Adipose tissue (tissue), 3 donors: ENCODE measurements around the gene CTAG1B. TPM values are rescaled to one million over a fixed set of nuclear protein-coding genes. Genes with fewer than 3 reads are reported as not detected.
"Not testable (repeated sequence)": the region's sequence is repeated elsewhere in the genome, so short reads cannot be mapped to it uniquely, and the experiment has no call there.

Experiments used
- H3K27ac ChIP-seq: one replicate; pipeline ENCODE4 v1.5.1; 2013; ENCODE audit warnings: low read depth, low read length
- WGBS, 3 donors: extraction: QIAGEN DNeasy Blood & Tissue Kit; methylation state at CpG; one replicate each; pipeline ENCODE4 v1.1.7; 2013; 5-methylcytosine and 5-hydroxymethylcytosine counted together
- polyA plus RNA-seq, 3 donors: library from polyadenylated mRNA; stranded (reverse); fragments of 200-250 nt; gene quantifications; one replicate each; pipeline ENCODE4 v1.2.3, GENCODE V29; 2013
- donor health status: healthy with polysubstance abuse.
- donor health status: Bipolar disorder and iron deficiency.
- donor health status: healthy.

The CTAG1B gene
- polyA plus RNA-seq, 3 donors, result 0.59 TPM; not detected in 2

- H3K27ac ChIP-seq, result no peak overlapping the region
- 5 to 19% (median 10%) methylated on average over 3 of the region's 3 CpGs for WGBS, 3 donors
Observed at GRCh38 chrX:154596290-154596929, 22.7 kb downstream of the CTAG1B start.

GRCh38 chrX:154595559-154596249 lies 23.4 kb downstream of the CTAG1B start:
- 48 to 53% (median 52%) methylated on average over 2 of the region's 2 CpGs for WGBS, 3 donors
- no peak overlapping the region for H3K27ac ChIP-seq

GRCh38 chrX:154594491-154594890 lies 24.6 kb downstream of the CTAG1B start:
- no peak overlapping the region for H3K27ac ChIP-seq
- 68 to 92% (median 71%) methylated on average over 4 of the region's 4 CpGs for WGBS, 3 donors

DNA sequence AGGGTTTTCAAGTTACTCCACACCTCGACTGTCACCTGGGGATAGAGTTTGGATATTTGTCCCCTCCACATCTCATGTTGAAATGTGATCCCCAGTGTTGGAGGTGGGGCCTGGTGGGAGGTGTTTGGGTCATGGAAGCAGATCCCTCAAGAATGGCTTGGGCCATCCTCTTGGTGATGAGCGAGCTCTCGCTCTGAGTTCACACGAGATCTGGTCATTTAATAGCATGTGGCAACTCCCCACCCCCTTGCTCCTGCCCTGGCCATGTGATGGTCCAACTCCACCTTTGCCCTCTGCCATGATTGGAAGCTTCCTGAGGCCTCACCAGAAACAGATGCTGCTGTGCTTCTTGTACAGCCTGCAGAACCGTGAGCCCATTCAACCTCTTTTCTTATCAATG lies 25.9 kb downstream of the CTAG1B start:
- 71 to 91% (median 81%) methylated on average over 4 to 5 of the region's 5 CpGs for WGBS, 3 donors
- no peak overlapping the region for H3K27ac ChIP-seq

GRCh38 chrX:154592505-154592904 lies 26.6 kb downstream of the CTAG1B start:
- H3K27ac ChIP-seq, result no peak overlapping the region
- WGBS, 3 donors, result 81 to 91% (median 89%) methylated on average over 5 of the region's 5 CpGs

DNA sequence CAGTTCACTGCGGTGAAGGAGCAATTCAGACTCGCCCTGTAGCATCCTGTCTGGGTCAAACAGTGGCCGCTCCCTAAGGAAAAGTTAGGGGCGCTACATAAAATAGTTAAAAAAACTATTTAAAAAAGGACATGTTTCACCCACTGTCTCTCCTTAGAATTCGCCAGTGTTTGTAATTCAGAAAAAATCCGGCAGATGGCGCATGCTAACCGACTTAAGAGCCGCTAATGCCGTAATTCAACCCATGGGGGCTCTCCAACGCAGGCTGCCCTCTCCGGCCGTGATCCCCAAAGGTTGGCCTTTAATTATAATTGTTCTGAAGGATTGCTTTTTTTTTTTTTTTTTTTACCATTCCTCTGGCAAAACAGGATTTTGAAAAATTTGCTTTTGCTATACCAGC lies 28.7 kb downstream of the CTAG1B start:
- WGBS, 3 donors, result 31% methylated on average over 3 of the region's 13 CpGs; no CpG with 5 or more reads in 2 of the 3 donors
- not testable (repeated sequence) for H3K27ac ChIP-seq

GRCh38 chrX:154584585-154585183 lies 34.4 kb downstream of the CTAG1B start, which contains the start of gene CTAG1A:
Gene CTAG1A (plus strand): TSS chrX:154585133. CDS start chrX:154585207, 74 bp downstream.
- H3K27ac ChIP-seq, result not testable (repeated sequence)
- no CpG with 5 or more reads among the region's 39 CpGs for WGBS, 3 donors

- WGBS, 3 donors, result no CpG with 5 or more reads among the region's 8 CpGs
- not testable (repeated sequence) for H3K27ac ChIP-seq
Observed at GRCh38 chrX:154582994-154583393, 36.1 kb downstream of the CTAG1B start.

- H3K27ac ChIP-seq, result not testable (repeated sequence)
- WGBS, 3 donors, result no CpG with 5 or more reads among the region's 5 CpGs
Observed at GRCh38 chrX:154575076-154575475, 44.0 kb downstream of the CTAG1B start.

GRCh38 chrX:154573061-154573460 lies 46.0 kb downstream of the CTAG1B start:
- WGBS, 3 donors, result no CpG with 5 or more reads among the region's 10 CpGs
- H3K27ac ChIP-seq, result not testable (repeated sequence)

GRCh38 chrX:154570361-154570760 lies 48.7 kb downstream of the CTAG1B start:
- no CpG with 5 or more reads among the region's 11 CpGs for WGBS, 3 donors
- not testable (repeated sequence) for H3K27ac ChIP-seq

Other genes starting within 250 kb of the CTAG1B start
- 100 to 1,000 TPM; 118 to 552 (median 446) TPM for gene FLNA, start 244.6 kb downstream of the CTAG1B start, polyA plus RNA-seq
- 100 to 1,000 TPM in 1 of 3 donors, 10 to 100 TPM in 2; 66.4 to 115 (median 90.5) TPM for gene EMD, start 240.0 kb downstream of the CTAG1B start, polyA plus RNA-seq
- gene RPL10, start 220.9 kb downstream of the CTAG1B start, polyA plus RNA-seq, result 1,000 to 10,000 TPM; 6,483 to 8,176 (median 7,781) TPM
- 10 to 100 TPM in 2 of 3 donors, 1 to 10 TPM in 1; 7.5 to 26.6 (median 18.6) TPM for gene DNASE1L1, start 210.0 kb downstream of the CTAG1B start, polyA plus RNA-seq
- 10 to 100 TPM; 22.4 to 45.8 (median 35.2) TPM for gene TAFAZZIN, start 207.7 kb downstream of the CTAG1B start, polyA plus RNA-seq
- gene ATP6AP1, start 190.6 kb downstream of the CTAG1B start, polyA plus RNA-seq, result 10 to 100 TPM; 30.9 to 68.7 (median 45.9) TPM
- gene GDI1, start 182.1 kb downstream of the CTAG1B start, polyA plus RNA-seq, result 10 to 100 TPM; 50.7 to 95.3 (median 94.8) TPM
- 100 to 1,000 TPM in 2 of 3 donors, 10 to 100 TPM in 1; 52.0 to 111 (median 106) TPM for gene FAM50A, start 175.1 kb downstream of the CTAG1B start, polyA plus RNA-seq
- gene PLXNA3, start 161.0 kb downstream of the CTAG1B start, polyA plus RNA-seq, result 10 to 100 TPM in 1 of 3 donors, 1 to 10 TPM in 2; 6.3 to 11.6 (median 9.7) TPM
- gene LAGE3, start 140.0 kb downstream of the CTAG1B start, polyA plus RNA-seq, result 10 to 100 TPM; 20.6 to 30.0 (median 23.1) TPM
- 10 to 100 TPM; 20.6 to 35.4 (median 24.3) TPM for gene UBL4A, start 132.7 kb downstream of the CTAG1B start, polyA plus RNA-seq
- 10 to 100 TPM; 19.4 to 26.7 (median 25.0) TPM for gene SLC10A3, start 128.7 kb downstream of the CTAG1B start, polyA plus RNA-seq
- gene FAM3A, start 103.0 kb downstream of the CTAG1B start, polyA plus RNA-seq, result 10 to 100 TPM; 48.9 to 61.5 (median 49.3) TPM
- gene G6PD, start 72.4 kb downstream of the CTAG1B start, polyA plus RNA-seq, result 10 to 100 TPM; 17.6 to 88.4 (median 33.6) TPM
- 10 to 100 TPM; 10.6 to 29.0 (median 20.2) TPM for gene IKBKG, start 71.7 kb downstream of the CTAG1B start, polyA plus RNA-seq
- gene CTAG1A, start 34.1 kb downstream of the CTAG1B start, polyA plus RNA-seq, result under 1 TPM in 1 of 3 donors, not detected in 2; 0.51 TPM
- gene CTAG2, start 34.3 kb upstream of the CTAG1B start, polyA plus RNA-seq, result 1 to 10 TPM in 1 of 3 donors, not detected in 2; 8.5 TPM
- gene GAB3, start 131.8 kb upstream of the CTAG1B start, polyA plus RNA-seq, result 1 to 10 TPM in 2 of 3 donors, under 1 TPM in 1; 0.85 to 2.9 (median 2.7) TPM
- 10 to 100 TPM; 21.1 to 41.8 (median 26.5) TPM for gene DKC1, start 143.6 kb upstream of the CTAG1B start, polyA plus RNA-seq
- 10 to 100 TPM; 15.3 to 36.1 (median 29.2) TPM for gene MPP1, start 186.2 kb upstream of the CTAG1B start, polyA plus RNA-seq
- not detected for gene SMIM9, start 215.4 kb upstream of the CTAG1B start, polyA plus RNA-seq